Measurements from ENCODE around the gene TDRD5. TPM values are rescaled to one million over a fixed set of nuclear protein-coding genes. Genes with fewer than 3 reads are reported as not detected.

TDRD5 gene
- total RNA-seq, result 1.9 TPM

GRCh38 chr1:179591592-179592580, at the start of gene TDRD5:
Gene TDRD5, plus strand, starts transcription at chr1:179591832. Its CDS starts 784 bp downstream, at chr1:179592616.

GRCh38 chr1:179575497-179576314, 15.9 kb upstream of the TDRD5 start, which contains the start of gene NPHS2:
Gene NPHS2, minus strand, starts transcription at chr1:179575948. Its CDS starts 84 bp downstream, at chr1:179575864.

Small RNA genes lying within 50 kb of the gene (small RNA-seq; reads per million reads assigned to genes)
- gene RNU5F-2P (ENCODE audit: low replicate concordance), result 0.31 reads per million, percentile 10 among the genes with 10 or more reads in this experiment

Other genes with a start within 250 kb of the TDRD5 start
- not detected for gene AXDND1, start 225.9 kb upstream of the TDRD5 start, total RNA-seq
- not detected for gene NPHS2, start 15.9 kb upstream of the TDRD5 start, total RNA-seq
- gene FAM163A, start 151.5 kb downstream of the TDRD5 start, total RNA-seq, result 0.31 TPM

Data from parietal lobe (tissue), 2 donors.